Measurements from ENCODE around the gene FARP1.

FARP1 gene, protein sequence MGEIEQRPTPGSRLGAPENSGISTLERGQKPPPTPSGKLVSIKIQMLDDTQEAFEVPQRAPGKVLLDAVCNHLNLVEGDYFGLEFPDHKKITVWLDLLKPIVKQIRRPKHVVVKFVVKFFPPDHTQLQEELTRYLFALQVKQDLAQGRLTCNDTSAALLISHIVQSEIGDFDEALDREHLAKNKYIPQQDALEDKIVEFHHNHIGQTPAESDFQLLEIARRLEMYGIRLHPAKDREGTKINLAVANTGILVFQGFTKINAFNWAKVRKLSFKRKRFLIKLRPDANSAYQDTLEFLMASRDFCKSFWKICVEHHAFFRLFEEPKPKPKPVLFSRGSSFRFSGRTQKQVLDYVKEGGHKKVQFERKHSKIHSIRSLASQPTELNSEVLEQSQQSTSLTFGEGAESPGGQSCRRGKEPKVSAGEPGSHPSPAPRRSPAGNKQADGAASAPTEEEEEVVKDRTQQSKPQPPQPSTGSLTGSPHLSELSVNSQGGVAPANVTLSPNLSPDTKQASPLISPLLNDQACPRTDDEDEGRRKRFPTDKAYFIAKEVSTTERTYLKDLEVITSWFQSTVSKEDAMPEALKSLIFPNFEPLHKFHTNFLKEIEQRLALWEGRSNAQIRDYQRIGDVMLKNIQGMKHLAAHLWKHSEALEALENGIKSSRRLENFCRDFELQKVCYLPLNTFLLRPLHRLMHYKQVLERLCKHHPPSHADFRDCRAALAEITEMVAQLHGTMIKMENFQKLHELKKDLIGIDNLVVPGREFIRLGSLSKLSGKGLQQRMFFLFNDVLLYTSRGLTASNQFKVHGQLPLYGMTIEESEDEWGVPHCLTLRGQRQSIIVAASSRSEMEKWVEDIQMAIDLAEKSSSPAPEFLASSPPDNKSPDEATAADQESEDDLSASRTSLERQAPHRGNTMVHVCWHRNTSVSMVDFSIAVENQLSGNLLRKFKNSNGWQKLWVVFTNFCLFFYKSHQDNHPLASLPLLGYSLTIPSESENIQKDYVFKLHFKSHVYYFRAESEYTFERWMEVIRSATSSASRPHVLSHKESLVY

DNA sequence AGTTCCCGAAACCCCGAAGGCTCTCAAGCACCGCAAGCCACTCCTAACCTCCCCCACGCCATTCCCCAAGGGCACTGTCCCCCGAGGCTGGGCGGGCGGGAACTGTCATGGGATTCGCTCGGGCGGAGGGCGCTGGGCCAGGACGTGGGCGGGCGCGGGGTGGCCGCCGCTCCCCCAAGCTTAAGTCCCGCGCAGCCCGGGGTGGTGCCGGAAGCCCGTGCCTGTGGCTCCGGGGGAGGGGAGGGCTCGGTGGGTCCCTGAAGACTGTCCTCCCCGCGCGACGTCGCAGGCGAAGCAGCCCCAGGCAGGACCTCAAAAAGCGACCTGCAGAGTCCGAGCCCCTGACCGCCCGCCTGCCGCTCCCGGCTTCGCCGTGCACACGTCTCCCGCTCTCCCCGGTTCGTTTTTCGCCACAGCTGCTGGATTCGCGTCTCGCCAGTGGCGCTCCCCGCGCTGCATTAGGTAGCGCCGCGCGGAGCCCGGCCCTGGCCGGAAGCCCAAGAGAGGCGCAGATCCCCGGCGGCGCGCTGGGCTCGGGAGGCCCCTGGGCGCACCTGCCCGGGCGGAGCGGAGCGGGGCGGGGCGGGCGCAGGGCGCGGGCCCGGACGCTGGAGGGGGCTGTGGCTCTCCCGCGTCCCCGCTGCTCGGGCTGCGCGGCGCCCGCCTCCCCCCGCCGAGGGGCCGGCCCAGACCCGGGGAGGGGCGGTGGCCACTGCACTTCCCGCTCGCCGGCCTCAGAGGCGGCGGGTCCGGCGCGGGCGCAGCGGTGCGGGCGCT, at the start of gene FARP1:
FARP1 (plus strand) TSS at position 715 of the 777 bp plus-strand sequence. CDS start 70,149 bp downstream, outside the sequence.
- peak; percentile 75 to 93 for DNase-seq

DNA sequence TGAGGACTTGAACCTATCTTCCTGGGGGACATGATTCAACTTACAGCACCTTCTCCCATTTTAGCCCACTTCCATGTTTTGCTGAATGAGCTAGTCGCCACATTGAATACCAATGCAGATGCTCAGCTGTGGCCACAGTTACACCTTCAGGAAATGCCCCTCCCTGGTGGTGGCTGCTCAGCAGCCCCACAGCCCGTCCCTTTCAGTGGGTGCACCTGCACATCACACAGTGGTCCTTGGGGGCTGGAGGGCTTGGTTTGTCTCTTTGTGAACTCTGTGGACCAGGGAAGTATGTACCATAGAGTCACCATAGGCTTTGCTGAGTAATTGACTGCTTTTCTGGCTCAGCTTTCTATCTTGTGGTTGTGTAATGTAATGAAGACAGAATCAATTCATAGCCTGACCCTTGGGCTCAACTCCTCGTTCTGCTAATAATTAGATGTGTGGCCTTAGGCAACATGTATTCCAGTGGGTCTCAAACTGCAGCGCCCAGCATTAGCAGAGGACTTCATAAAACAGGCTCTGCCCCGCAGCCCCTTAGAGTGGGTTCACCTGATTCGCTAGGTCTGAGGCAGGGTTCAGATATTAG, 48.1 kb upstream of the FARP1 start:
- DNase-seq: no peak

DNA sequence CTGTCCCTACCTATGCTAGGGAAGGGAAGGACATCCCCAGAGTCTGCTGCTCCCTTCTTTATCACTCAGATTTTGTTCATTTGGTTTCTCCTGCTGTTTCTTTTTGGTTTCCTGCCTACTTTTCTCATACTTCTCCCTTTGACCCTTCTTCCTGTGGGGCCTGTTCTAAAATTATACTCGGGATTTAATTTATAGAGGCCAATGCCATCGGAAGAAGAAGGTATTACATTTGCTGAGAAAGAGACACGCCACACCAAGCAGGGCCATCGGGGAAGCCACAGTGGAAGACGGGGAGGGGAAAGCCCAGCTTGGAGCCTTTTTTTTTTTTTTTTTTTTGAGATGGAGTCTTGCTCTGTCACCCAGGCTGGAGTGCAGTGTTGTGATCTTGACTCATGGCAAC, 46.8 kb upstream of the FARP1 start:
- no peak for DNase-seq

DNA sequence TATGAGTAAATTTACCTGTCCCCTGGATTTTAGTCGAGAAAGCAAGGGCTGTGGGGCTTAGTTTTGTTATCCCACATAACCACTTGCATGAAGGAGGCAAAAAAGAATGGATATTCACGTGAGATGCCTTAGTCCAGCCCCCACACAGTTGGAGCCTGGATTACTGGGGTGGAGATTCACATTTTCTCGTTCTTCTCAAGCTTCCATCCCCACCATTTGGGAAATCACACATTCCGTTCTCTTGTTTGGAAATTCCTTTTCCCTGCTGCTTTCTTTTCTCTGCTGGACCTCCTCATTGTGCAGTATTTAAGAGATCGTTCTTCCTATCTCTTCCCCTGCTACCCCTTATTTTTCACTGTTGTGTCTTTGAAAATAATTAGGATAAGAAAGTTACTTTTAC, 45.1 kb upstream of the FARP1 start:
- DNase-seq: no peak

GRCh38 chr13:98098516-98098915, 44.4 kb upstream of the FARP1 start:
- DNase-seq: no peak

- DNase-seq: no peak
Measured at GRCh38 chr13:98099627-98100026, 43.3 kb upstream of the FARP1 start.

- no peak for DNase-seq
Measured at GRCh38 chr13:98100481-98100880, 42.4 kb upstream of the FARP1 start.

DNA sequence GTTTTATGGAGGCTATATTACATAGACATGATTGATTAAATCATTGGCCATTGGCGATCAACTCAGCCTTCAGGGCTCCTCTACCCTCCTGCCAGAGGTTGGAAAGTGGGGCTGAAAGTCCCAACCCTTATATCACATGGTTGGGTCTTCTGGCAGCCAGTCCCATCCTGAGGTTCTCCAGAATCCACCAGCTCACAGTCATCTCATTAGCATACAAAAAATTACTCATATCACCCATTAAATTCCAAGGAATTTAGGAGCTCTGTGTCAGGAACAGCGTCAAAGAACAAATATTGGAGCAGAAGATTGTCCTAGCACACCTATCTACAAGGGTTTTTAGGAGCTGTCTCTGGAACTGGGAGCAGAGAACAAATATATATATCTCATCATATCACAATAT, 39.4 kb upstream of the FARP1 start:
- DNase-seq: no peak

DNA sequence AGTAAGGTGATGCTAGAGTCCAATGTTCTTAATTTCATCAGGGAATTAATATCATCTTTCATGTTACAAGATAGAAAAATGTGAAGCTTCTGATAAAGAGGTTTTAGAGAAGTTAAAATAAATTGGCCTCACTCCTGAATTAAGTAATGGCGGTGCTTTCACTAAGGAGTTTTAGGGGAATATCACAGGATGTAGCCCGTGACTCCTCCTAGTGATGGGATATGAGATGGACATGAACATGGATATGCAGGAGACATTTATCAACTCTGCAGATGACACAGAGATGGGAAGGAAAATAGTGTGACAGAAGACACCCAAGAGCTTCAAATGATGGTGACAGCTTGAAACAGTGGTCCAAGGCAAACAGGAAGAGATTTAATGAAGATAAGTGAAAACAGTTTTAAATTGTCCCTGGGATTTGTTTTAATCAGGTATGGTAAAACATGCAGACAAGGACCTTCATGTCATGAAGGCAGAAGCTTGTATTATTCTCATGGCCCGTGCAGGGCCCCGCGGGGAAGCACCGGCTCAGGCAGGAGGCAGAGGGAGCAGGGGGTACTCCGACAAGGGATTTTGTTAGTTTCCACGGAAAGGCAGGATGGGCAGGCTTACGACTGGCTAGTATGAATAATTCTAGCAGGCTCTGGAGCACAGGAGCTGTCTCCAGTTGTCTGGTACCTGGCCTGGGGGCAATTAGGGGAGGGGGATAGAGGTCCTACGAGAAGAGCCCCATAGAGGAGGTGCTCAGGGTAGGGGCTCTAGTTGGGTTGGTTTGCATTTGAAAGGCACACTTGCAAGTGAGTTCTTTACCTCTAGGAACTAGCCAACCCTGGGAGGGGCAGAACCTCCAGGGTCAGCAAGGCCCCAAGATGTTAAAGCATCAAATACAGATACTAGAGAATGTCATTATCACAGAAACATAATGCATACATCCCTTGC, 38.7 kb upstream of the FARP1 start:
- DNase-seq: no peak

DNA sequence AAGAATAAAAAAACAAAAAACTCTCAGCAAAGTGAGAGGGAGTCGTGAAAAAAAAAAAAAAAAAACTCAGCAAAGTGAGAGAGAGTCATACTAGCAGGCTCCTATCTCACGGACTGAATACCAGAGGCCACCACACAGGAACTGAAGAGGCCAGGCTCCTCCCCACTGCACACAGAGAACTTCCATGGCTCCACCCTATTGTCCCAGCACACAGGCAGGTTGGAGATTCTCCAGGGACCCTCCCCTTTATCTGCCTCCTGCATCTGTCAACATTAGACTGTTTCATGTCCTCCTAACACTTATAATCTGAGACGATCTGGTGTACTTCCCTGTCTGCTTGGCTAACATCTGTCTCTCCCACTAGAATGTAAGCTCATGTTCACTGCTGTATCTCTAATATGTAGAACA, 37.0 kb upstream of the FARP1 start:
- DNase-seq: no peak

GRCh38 chr13:98108341-98108740, 34.6 kb upstream of the FARP1 start:
- no peak for DNase-seq

- no peak for DNase-seq
Measured at GRCh38 chr13:98109226-98109853, 33.6 kb upstream of the FARP1 start.

DNA sequence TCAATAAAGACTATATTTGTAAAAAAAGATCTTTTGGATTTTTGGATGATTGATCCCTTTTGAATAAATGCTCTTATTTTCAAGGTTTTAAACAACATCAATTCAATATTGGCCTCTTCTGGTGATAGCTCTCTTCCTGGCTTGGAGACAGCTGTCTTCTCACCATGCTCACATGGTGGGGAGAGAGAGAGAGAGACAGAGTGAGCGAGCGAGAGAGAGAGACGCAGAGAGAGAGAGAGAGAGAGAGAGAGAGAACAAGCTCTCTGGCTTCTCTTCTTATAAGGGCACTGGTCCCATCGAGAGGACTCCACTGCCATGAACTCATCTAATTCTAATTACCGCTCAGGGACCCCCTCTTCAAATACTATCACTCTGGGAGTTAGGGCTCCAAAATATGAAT, 32.1 kb upstream of the FARP1 start:
- no peak for DNase-seq

- DNase-seq: no peak
Measured at GRCh38 chr13:98111168-98112098, 31.5 kb upstream of the FARP1 start.

GRCh38 chr13:98112456-98112855, 30.4 kb upstream of the FARP1 start:
- DNase-seq: no peak

DNA sequence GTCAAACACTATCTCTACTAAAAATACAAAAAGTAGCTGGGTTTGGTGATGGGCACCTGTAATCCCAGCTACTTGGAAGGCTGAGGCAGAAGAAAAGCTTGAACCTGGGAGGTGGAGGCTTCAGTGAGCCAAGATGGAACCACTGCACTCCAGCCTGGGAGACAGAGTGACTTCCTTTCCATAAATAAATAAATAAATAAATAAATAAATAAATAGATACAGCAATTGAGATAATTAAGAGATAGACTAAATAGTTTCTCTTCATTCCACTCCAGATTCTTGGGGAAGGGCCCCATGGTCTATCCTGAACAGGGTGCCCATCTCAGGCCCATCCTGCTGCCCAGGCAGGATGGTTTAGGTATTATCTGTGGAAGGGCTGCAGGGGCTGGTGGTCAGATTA, 24.0 kb upstream of the FARP1 start:
- no peak for DNase-seq

- no peak for DNase-seq
Measured at GRCh38 chr13:98123176-98123575, 19.7 kb upstream of the FARP1 start.

DNA sequence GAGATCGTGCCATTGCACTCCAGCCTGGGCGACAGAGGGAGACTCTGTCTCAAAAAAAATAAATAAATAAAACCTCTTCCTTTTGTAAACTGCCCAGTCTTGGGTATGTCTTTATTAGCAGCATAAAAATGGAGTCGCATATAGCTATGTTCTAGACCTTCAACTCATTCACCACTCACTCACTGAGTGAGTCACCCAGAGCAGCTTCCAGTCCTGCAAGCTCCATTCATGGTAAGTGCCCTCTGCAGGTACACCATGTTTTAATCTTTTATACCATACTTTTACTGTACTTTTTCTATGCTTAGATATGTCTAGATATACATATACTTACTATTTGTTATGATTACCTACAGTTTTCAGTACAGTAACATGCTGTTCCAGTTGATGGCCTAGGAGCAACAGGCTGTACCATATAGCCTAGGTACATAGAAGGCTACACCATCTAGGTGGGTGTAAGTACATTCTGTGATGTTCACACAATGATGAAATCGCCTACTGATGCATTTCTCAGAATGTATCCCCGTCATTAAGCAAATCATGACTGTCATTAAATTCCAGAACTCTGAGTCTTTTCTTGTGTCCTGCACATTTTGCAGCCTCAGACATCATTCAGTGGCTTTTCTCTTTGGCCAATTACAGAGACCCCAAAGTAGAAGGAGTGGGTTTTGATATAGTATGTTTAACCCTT, 13.7 kb upstream of the FARP1 start:
- no peak for DNase-seq

GRCh38 chr13:98133946-98134345, 8.9 kb upstream of the FARP1 start:
- DNase-seq: no peak
